Choroid plexus epithelial cell (primary cell): Measurements from ENCODE around the gene TRIM44.
"Not testable (repeated sequence)": the region's sequence is repeated elsewhere in the genome, so short reads cannot be mapped to it uniquely, and the experiment has no call there.

Source experiments
- DNase-seq: peaks from one replicate; pipeline ENCODE4 v3.0.0-alpha.2; 2010; ENCODE audit warnings: low read depth
- H3K4me3 ChIP-seq: 2 replicates; pipeline ENCODE4 v1.5.1; 2011; ENCODE audit warnings: low read depth, mild to moderate bottlenecking, control low read depth, low read length, moderate library complexity
- TF ChIP-seq, protein P1 (sequence below): conservative IDR thresholded peaks from 2 replicates; pipeline ENCODE4 v1.5.1; 2011; ENCODE audit warnings: low read depth, mild to moderate bottlenecking, control low read depth, inconsistent platforms, low read length, moderate library complexity

Gene TRIM44

DNA sequence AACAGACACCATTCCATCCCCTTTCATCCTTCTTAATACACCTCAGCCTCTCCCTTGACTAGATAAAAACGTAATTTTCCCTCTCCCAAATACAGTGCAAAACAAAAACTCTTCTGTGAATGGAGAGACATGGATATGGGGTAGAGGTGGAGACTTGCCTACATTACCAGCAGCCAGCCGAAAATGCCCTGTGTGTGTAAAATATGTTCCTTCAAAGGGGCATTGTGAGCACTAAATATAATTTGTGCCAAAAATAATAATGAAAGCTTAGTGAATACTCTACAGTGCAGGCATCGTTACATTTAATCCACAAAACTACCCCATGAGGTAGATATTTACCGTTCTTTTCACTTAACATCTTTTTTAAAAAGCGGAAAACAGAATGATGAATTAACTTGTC lies 1.0 kb upstream of the TRIM44 start:
- DNase-seq, result no peak
- TF ChIP-seq, protein P1, sequence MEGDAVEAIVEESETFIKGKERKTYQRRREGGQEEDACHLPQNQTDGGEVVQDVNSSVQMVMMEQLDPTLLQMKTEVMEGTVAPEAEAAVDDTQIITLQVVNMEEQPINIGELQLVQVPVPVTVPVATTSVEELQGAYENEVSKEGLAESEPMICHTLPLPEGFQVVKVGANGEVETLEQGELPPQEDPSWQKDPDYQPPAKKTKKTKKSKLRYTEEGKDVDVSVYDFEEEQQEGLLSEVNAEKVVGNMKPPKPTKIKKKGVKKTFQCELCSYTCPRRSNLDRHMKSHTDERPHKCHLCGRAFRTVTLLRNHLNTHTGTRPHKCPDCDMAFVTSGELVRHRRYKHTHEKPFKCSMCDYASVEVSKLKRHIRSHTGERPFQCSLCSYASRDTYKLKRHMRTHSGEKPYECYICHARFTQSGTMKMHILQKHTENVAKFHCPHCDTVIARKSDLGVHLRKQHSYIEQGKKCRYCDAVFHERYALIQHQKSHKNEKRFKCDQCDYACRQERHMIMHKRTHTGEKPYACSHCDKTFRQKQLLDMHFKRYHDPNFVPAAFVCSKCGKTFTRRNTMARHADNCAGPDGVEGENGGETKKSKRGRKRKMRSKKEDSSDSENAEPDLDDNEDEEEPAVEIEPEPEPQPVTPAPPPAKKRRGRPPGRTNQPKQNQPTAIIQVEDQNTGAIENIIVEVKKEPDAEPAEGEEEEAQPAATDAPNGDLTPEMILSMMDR, result no peak
- H3K4me3 ChIP-seq, result peak overlapping the region; percentile 80

DNA sequence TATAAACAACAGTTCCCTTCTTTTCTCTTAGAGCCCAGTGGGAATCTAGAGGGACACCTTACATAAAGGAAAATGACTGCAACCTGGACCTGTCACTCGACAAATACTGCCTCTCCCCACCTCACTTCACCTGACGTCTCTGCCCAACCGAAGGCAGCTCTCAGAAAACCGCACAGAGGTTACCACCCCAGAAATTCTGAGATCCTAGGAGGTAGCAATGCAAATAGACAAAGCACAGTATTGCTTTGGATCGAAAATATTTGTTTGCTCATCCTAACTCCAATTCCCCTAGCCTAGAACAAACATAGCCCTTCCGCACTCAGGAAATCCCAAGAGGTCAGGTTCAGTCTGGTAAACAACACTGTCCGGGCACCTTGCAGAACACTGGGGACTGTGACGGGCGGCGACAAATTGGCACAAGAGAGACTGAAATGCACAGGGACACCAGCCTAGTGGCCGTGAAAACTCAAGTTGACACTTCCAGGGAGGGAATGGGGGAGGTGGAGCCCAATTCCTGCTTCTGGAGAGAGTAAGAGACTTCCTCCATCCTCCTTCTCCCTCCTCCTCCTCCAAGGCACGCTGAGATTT lies 420 bp upstream of the TRIM44 start:
- H3K4me3 ChIP-seq, result peak overlapping the region; percentile 80
- peak; percentile 11 for DNase-seq
- TF ChIP-seq, protein P1, result no peak

DNA sequence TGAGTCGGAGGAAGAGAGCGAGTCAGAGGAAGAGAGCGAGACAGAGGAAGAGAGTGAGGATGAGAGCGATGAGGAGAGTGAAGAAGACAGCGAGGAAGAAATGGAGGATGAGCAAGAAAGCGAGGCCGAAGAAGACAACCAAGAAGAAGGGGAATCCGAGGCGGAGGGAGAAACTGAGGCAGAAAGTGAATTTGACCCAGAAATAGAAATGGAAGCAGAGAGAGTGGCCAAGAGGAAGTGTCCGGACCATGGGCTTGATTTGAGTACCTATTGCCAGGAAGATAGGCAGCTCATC lies 780 bp downstream of the TRIM44 start:
- TF ChIP-seq, protein P1, result no peak
- peak overlapping the region; percentile 80 for H3K4me3 ChIP-seq
- DNase-seq, result no peak

DNA sequence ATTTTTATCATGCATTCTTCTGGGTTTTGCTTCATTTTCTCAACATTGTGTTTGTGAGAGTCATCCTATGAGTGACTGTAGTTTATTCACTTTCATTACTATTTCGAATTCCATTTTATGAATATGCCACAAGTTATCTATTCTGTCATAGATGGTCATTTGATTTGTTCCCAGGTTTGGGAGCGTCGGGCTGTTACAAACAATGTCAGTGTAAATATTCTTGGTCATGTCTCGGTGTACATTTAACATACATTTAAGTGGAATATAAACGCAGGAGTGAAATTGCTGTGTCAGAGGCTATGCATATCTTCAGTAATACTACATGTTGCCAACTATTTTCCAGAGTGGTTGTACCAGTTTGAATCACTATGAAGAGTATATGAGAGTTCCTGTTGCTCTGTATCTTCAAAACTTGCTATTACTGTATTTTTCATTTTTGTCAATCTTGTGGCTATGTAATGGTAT lies 2.4 kb downstream of the TRIM44 start:
- no peak overlapping the region for H3K4me3 ChIP-seq
- peak; percentile 28 for DNase-seq
- TF ChIP-seq, protein P1, result no peak

DNA sequence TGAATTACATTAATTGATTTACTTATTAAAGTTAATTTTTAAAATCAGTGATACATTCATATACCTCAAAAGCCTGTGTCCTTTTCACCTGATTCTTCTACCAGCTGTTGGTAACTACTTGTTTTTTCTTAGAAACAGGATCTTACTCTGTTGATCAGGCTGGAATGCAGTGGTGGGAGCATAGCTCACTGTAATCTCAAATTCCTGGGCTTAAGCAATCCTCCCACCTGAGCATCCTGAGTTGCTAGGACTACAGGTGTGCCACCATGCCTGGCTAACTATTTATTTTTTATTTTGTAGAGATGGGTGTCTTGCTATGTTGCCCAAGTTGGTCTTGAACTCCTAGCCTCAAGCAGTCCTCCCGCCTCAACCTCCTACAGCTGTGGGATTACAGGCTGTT lies 4.7 kb downstream of the TRIM44 start:
- DNase-seq, result no peak
- TF ChIP-seq, protein P1, result no peak
- no peak overlapping the region for H3K4me3 ChIP-seq

DNA sequence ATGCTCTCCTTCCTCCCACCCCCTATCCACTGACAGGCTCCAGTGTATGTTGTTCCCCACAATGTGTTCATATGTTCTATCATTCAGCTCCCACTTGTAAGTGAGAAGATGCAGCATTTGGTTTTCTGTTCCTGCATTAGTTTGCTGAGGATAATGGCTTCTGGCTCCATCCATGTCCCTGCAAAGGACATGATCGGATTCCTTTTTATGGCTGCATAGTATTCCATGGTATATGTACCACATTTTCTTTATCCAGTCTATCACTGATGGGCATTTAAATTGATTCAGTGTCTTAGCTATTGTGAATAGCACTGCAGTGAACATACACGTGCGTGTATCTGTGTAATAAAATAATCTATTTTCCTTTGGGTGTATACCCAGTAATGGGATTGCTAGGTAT lies 5.8 kb downstream of the TRIM44 start:
- H3K4me3 ChIP-seq, DNase-seq: not testable (repeated sequence)

DNA sequence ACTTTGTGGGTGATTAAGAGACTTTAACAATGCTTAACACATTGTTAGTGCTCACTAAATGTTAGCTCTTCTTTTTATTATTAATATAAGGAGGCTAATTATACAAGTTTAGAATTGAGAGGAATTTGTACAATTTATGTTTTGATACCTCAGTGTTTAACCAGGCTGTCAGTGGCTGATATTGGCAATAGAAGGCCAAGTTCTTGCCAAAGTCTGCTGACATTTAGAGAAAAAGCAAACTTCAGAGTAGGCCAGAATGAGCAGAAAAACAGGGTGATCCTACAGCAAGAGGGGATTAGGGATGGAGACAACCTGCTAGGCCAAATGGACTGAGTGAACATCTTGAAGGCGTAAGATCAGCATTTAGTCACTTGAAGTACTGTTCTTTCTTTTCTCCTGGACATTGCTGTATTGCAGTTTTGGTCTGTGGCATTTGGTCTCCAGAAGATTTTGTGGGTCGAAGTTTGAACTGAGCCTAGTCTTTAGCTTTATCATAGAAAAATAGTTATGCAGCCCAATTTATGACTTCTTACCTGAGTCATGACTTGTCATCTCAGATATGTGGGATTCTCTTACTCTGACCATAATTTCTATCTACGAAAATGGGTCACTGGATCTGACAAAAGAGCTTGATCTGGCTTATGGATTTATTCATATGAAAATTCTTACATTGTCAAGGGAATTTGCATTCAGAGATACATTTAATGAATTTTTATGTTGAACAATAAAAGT lies 9.0 kb downstream of the TRIM44 start:
- TF ChIP-seq, protein P1, result no peak
- DNase-seq, result peak; percentile 11
- H3K4me3 ChIP-seq, result no peak overlapping the region
